HepG2 (cell line): ENCODE results near the gene POU2AF3. TPM values are rescaled to one million over a fixed set of nuclear protein-coding genes. Genes with fewer than 3 reads are reported as not detected.
A peak's percentile ranks its signal among the peaks of the same experiment; 100 is the strongest.

Experiments used
- ARID2 ChIP-seq: sonication (generic); formaldehyde crosslinking; IDR thresholded peaks from 2 replicates; pipeline ENCODE4 v1.8.1; 2022; ENCODE audit warnings: mild to moderate bottlenecking, missing genetic modification reagents, borderline replicate concordance
- BRD4 ChIP-seq: sonication (generic); formaldehyde crosslinking; IDR thresholded peaks from 2 replicates; pipeline ENCODE4 v1.4.0; 2020; ENCODE audit warnings: missing genetic modification reagents
- BRF2 ChIP-seq: sonication (generic); formaldehyde crosslinking; IDR thresholded peaks from 2 replicates; pipeline ENCODE4 v1.8.1; 2022; ENCODE audit warnings: mild to moderate bottlenecking, missing genetic modification reagents
- FOXJ3 ChIP-seq: sonication (generic); formaldehyde crosslinking; IDR thresholded peaks from 2 replicates; pipeline ENCODE4 v1.4.0; 2020; ENCODE audit warnings: missing genetic modification reagents, mild to moderate bottlenecking, borderline replicate concordance
- HCFC1 ChIP-seq: fragments of 150-350 bp; IDR thresholded peaks from 2 replicates; pipeline ENCODE4 v1.6.1; 2014; ENCODE audit warnings: low read depth, low read length
- HOXA3 ChIP-seq: sonication (generic); formaldehyde crosslinking; IDR thresholded peaks from 2 replicates; pipeline ENCODE4 v1.5.0; 2020; ENCODE audit warnings: missing genetic modification reagents
- LRRFIP1 ChIP-seq: sonication (generic); formaldehyde crosslinking; conservative IDR thresholded peaks from 2 replicates; pipeline ENCODE4 v1.4.0; 2020; ENCODE audit warnings: missing genetic modification reagents
- MXD3 ChIP-seq: IDR thresholded peaks from 2 replicates; pipeline ENCODE4 v1.6.1; 2016; ENCODE audit warnings: mild to moderate bottlenecking, missing biosample characterization, missing genetic modification reagents
- NCOA5 ChIP-seq: sonication (generic); formaldehyde crosslinking; IDR thresholded peaks from 2 replicates; pipeline ENCODE4 v1.4.0; 2020; ENCODE audit warnings: missing genetic modification reagents
- NR2C2 ChIP-seq: sonication (generic); formaldehyde crosslinking; IDR thresholded peaks from 2 replicates; pipeline ENCODE4 v1.4.0; 2020; ENCODE audit warnings: missing genetic modification reagents, mild to moderate bottlenecking, moderate library complexity, borderline replicate concordance
- RNF2 ChIP-seq: fragments of 450-650 bp; conservative IDR thresholded peaks from 2 replicates; pipeline ENCODE4 v1.6.1; 2016; ENCODE audit warnings: low read depth
- SRY ChIP-seq: sonication (generic); formaldehyde crosslinking; IDR thresholded peaks from 2 replicates; pipeline ENCODE4 v1.8.0; 2022; ENCODE audit warnings: mild to moderate bottlenecking, missing genetic modification reagents
- ZBTB10 ChIP-seq: sonication (generic); formaldehyde crosslinking; IDR thresholded peaks from 2 replicates; pipeline ENCODE4 v1.4.0; 2020; ENCODE audit warnings: missing genetic modification reagents, borderline replicate concordance
- ZNF33B ChIP-seq: sonication (generic); formaldehyde crosslinking; IDR thresholded peaks from 2 replicates; pipeline ENCODE4 v1.5.1; 2020; ENCODE audit warnings: mild to moderate bottlenecking, missing genetic modification reagents
- ZNF691 ChIP-seq: sonication (generic); formaldehyde crosslinking; IDR thresholded peaks from 2 replicates; pipeline ENCODE4 v1.4.0; 2020; ENCODE audit warnings: missing genetic modification reagents, low read depth, mild to moderate bottlenecking, borderline replicate concordance
- ZNF761 ChIP-seq: sonication (generic); formaldehyde crosslinking; conservative IDR thresholded peaks from 2 replicates; pipeline ENCODE4 v1.4.0; 2020; ENCODE audit warnings: mild to moderate bottlenecking, missing genetic modification reagents
- ZNF776 ChIP-seq: sonication (generic); formaldehyde crosslinking; IDR thresholded peaks from 2 replicates; pipeline ENCODE4 v1.4.0; 2020; ENCODE audit warnings: mild to moderate bottlenecking, missing genetic modification reagents
- ZNF784 ChIP-seq: sonication (generic); formaldehyde crosslinking; IDR thresholded peaks from 2 replicates; pipeline ENCODE4 v1.5.1; 2020; ENCODE audit warnings: missing genetic modification reagents, mild to moderate bottlenecking, borderline replicate concordance
- ZSCAN30 ChIP-seq: sonication (generic); formaldehyde crosslinking; IDR thresholded peaks from 2 replicates; pipeline ENCODE4 v1.5.0; 2020; ENCODE audit warnings: mild to moderate bottlenecking, missing genetic modification reagents
- polyA plus RNA-seq, 8 experiments: library from polyadenylated mRNA; depleted of rRNA in 3 of 8; stranded (reverse) in 7 of 8; unstranded in 1 of 8; fragments of >200 nt; fragmentation: Illumina TruSeq in 4 of 8; extraction: Trizol in 4 of 8; gene quantifications; 2 replicates each; pipeline versions ENCODE4 v1.2.1 to v1.2.3, GENCODE V29; 2011 to 2016; ENCODE audit warnings: low read depth in 4 of 8, missing spikeins in 1 of 8, mixed read lengths in 1 of 8; ENCODE audit not compliant: insufficient read depth in 1 of 8
- total RNA-seq, 5 experiments: library from RNA; depleted of rRNA; stranded (reverse); fragments of >200 nt; fragmentation: Illumina TruSeq; extraction: Trizol; gene quantifications; 2 replicates each; pipeline ENCODE4 v1.2.3, GENCODE V29; 2016; ENCODE audit warnings: low read depth in 1 of 5

POU2AF3 gene
- total and polyA plus RNA-seq, 2 of the 13 experiments (the other 11 are each of a cell fraction or from before 2014, with no cell fraction given) = 7.8 to 71.2 TPM

GRCh38 chr11:111298413-111299100, at the start of gene POU2AF3 (continued):
- no peak for TF ChIP-seq FOXJ3 (CRISPR knock-in tag)
- no peak for TF ChIP-seq BRF2 (CRISPR knock-in tag)
- TF ChIP-seq ZNF784 (CRISPR knock-in tag) = no peak
- no peak for TF ChIP-seq RNF2
- TF ChIP-seq SRY = no peak
- no peak for TF ChIP-seq ZBTB10 (CRISPR knock-in tag)
- no peak for TF ChIP-seq ZNF691 (CRISPR knock-in tag)
- no peak for TF ChIP-seq HCFC1
- no peak for TF ChIP-seq HOXA3
- no peak for TF ChIP-seq ZNF761 (CRISPR knock-in tag)
- TF ChIP-seq NCOA5 (CRISPR knock-in tag) = no peak
- no peak for TF ChIP-seq ARID2
- no peak for TF ChIP-seq ZSCAN30 (CRISPR knock-in tag)
- no peak for TF ChIP-seq LRRFIP1 (CRISPR knock-in tag)
- 0 out of 2 replicates have a peak, but pooled peaks have one; percentile 10 for TF ChIP-seq BRD4 (CRISPR knock-in tag)
- TF ChIP-seq MXD3 (CRISPR knock-in tag) = peak; percentile 3; the same call in 1 of the 2 replicates
- TF ChIP-seq NR2C2 (CRISPR knock-in tag) = no peak
- no peak for TF ChIP-seq ZNF776 (CRISPR knock-in tag)
- TF ChIP-seq ZNF33B (CRISPR knock-in tag) = no peak
